ENCODE measurements around the gene KRT10. TPM values are rescaled to one million over a fixed set of nuclear protein-coding genes. Genes with fewer than 3 reads are reported as not detected.

The KRT10 gene
- total and polyA plus RNA-seq, 9 of the 15 experiments (the other 6 are each of a cell fraction or from before 2014, with no cell fraction given) = 47.0 to 179 (median 76.2) TPM

DNA sequence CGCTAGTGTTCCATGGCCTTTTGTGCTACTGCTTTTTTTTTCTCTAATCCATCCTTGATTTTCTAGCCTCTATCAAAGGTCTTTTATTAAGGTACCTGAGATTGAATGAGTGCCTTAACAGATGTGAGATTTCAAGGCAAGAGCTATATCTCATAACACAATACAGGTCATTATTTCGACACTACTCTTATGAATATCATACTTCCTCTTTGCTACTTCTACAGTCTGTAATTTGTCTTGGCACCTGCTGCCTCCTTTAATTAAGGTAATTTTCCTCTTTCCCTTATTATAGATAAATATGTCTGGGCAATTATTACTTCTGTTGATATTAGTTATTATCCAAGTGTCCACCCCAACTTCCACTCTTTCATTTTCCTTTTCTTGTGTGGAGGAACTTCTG lies 27.9 kb downstream of the KRT10 start:
- no TSS peak for BruUV-seq (replicated peaks)
- H3K27me3 ChIP-seq (ENCODE audit: control insufficient read depth in 2 of 2, insufficient read depth in 2 of 2, low read length in 2 of 2) = peaks cover 25 to 38% of the 10 kb centered on the region in 2 experiments
- intact Hi-C loops (cut with micrococcal nuclease) (no loop called here), in situ Hi-C loops (cut with MboI) (loop anchor here (5.0 kb wide), 1 partner anchor 177 kb away; no protein-coding TSS in a partner anchor)
- no peak overlapping the region for H3K27ac ChIP-seq (ENCODE audit: extremely low read depth, low read depth, low read length)
- DNase-seq (ENCODE audit: extremely low read depth in 1 of 4, low spot score in 3 of 4) = no peak
- FAIRE-seq = no peak
- no peak overlapping the region for H3K9ac ChIP-seq (ENCODE audit: insufficient read depth in 1 of 2, low read depth in 2 of 2, low read length in 2 of 2)
- ATAC-seq = no peak
- whole genome bisulfite sequencing (ENCODE audit: insufficient coverage, low coverage, missing lambda C conversion rate) = 16% methylated on average over 2 of the region's 2 CpGs
- no peak overlapping the region for H3K4me2 ChIP-seq (ENCODE audit: insufficient read depth, low read length)
- no peaks in the 10 kb centered on the region for H3K36me3 ChIP-seq (ENCODE audit: control insufficient read depth, insufficient read depth, low read length)
- H3K79me2 ChIP-seq (ENCODE audit: control insufficient read depth, insufficient read depth, low read length) = no peaks in the 10 kb centered on the region
- H3K9me1 ChIP-seq (ENCODE audit: control insufficient read depth, insufficient read depth, low read length) = no peaks in the 10 kb centered on the region
- H2AFZ ChIP-seq (ENCODE audit: low read depth, low read length) = no peak overlapping the region
- H3K4me3 ChIP-seq = no peak overlapping the region
- H3K4me1 ChIP-seq (replicated peaks in 1 of 2; ENCODE audit: control insufficient read depth in 2 of 2, insufficient read depth in 2 of 2, low read length in 2 of 2) = peaks cover 0 to 5% of the 10 kb centered on the region in 2 experiments; a peak in 1 of 5 replicates
- TF ChIP-seq RNF219 (CRISPR knock-in tag; IDR thresholded peaks at IDR 0.05) (no peak), SMAD3 (CRISPR knock-in tag; conservative IDR thresholded peaks at IDR 0.05) (no peak), POLR2H (tag; IDR thresholded peaks at IDR 0.05; ENCODE audit: low read depth) (no peak), RBM22 (IDR thresholded peaks at IDR 0.05; ENCODE audit: low read depth, low read length, poor library complexity, severe bottlenecking) (no peak)
- ChIA-PET POLR2A (no interaction called here), CTCF (ENCODE audit: low intra/inter-chr PET ratio) (no interaction called here)
- no peaks in the 10 kb centered on the region for H3K9me3 ChIP-seq (replicated peaks; ENCODE audit: control insufficient read depth, insufficient read depth, low read depth, low read length)
- H4K20me1 ChIP-seq (replicated peaks; ENCODE audit: control insufficient read depth, insufficient read depth, low read length) = no peaks in the 10 kb centered on the region
